Nephron progenitor cell (in vitro differentiated cells): ENCODE results near the gene DZIP1.

ENCODE experiments used
- DNase-seq: peaks from one replicate; pipeline ENCODE4 v3.0.0; 2021
- H3K27ac Mint-ChIP-seq: 2 replicates; pipeline ENCODE4 v1.8.0; 2021; ENCODE audit warnings: mild to moderate bottlenecking, moderate library complexity, mixed read lengths
- H3K27me3 Mint-ChIP-seq: 2 replicates; pipeline ENCODE4 v1.8.0; 2021; ENCODE audit warnings: mild to moderate bottlenecking, low read depth, mixed read lengths; ENCODE audit not compliant: poor library complexity
- H3K36me3 Mint-ChIP-seq: 2 replicates; pipeline ENCODE4 v1.8.0; 2021; ENCODE audit warnings: low read depth, mixed read lengths
- H3K4me1 Mint-ChIP-seq: 2 replicates; pipeline ENCODE4 v1.8.0; 2021; ENCODE audit warnings: mixed read lengths
- H3K4me3 Mint-ChIP-seq: 2 replicates; pipeline ENCODE4 v1.8.0; 2021; ENCODE audit warnings: mild to moderate bottlenecking, moderate library complexity, mixed read lengths
- H3K9me3 Mint-ChIP-seq: 2 replicates; pipeline ENCODE4 v1.8.0; 2021; ENCODE audit warnings: mild to moderate bottlenecking, moderate library complexity, mixed read lengths
- CTCF ChIP-seq: fragments of 200-600 bp; sonication (generic); IDR thresholded peaks from 2 replicates; pipeline ENCODE4 v1.5.0; 2021; ENCODE audit warnings: antibody characterized with exemption

DZIP1 gene

DNA sequence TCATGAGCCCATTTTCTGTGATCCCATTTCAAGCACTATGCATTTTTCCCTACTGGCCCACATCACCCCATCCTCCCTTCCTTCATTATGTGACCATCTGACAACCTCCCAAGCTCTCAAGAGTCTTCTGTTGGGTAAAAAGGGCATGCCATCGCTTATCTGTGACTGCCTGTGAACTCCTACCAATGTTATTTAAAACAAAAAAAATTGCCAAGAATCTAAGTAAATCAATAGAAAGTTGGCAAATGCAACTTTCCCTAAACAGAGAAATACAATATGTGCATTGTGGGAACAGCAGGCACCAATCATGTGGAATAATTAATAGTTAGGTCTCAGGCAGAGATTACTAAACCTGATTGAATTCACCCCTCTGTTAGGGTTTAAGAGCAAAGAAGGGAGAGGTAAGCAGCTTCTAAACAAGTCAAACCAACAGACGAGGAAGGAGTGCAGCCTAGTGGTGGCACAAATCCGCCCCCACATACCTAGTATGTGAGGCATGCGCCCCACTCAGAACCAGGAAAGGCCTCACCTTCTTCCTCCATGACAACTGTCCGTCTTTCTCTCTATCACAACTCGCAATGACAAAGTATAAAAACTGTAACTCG lies 29.8 kb downstream of the DZIP1 start:
- Mint-ChIP-seq H3K27ac (peak overlapping the region; percentile 86), H3K36me3 (peaks cover 88% of the 10 kb centered on the region), H3K9me3 (no peaks in the 10 kb centered on the region), H3K4me3 (no peak overlapping the region), H3K4me1 (no peaks in the 10 kb centered on the region), H3K27me3 (no peaks in the 10 kb centered on the region)
- TF ChIP-seq CTCF: no peak
- no peak for DNase-seq

DNA sequence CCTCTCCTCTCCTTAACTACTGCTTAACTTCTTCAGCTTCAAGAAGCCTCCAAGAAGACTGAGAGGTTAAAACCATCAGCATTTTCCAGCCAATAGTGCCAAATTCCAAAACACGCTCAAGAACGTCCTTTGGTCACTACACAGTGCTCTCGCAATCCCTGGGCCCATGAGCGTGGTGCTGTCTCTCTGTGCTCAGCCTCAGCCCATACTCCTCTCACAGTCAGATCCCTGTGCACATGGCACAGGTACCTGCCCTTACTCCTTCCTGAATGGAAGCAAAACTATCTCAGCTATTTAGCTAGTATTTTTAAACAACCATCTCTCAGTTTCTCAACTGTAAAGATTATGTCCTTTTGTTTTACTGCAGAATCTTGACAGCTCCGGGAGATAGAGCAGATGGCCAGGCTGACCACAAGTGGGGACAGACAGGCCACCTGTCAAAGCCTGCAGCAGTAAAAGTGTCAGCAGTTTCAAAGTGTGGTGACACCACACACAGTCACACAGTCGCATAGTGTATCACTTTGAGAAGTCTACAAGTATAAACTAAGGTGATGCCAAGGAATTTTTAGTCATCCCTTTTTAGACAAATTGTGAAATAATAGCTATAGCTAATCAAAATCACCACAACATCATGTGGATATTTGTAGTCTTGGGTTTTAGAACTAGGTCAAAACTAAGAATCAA lies 35.7 kb downstream of the DZIP1 start:
- no peak for DNase-seq
- no peak for TF ChIP-seq CTCF
- H3K4me3 Mint-ChIP-seq: no peak overlapping the region
- H3K27ac Mint-ChIP-seq: peak overlapping the region; percentile 23
- no peaks in the 10 kb centered on the region for H3K4me1 Mint-ChIP-seq
- no peaks in the 10 kb centered on the region for H3K27me3 Mint-ChIP-seq
- peaks cover 68% of the 10 kb centered on the region for H3K36me3 Mint-ChIP-seq
- H3K9me3 Mint-ChIP-seq: no peaks in the 10 kb centered on the region

GRCh38 chr13:95607366-95607765 lies 37.1 kb downstream of the DZIP1 start:
- Mint-ChIP-seq H3K27me3 (no peaks in the 10 kb centered on the region), H3K4me1 (no peaks in the 10 kb centered on the region), H3K27ac (no peak overlapping the region), H3K36me3 (peaks cover 62% of the 10 kb centered on the region), H3K4me3 (no peak overlapping the region), H3K9me3 (no peaks in the 10 kb centered on the region)
- DNase-seq: no peak
- no peak for TF ChIP-seq CTCF

DNA sequence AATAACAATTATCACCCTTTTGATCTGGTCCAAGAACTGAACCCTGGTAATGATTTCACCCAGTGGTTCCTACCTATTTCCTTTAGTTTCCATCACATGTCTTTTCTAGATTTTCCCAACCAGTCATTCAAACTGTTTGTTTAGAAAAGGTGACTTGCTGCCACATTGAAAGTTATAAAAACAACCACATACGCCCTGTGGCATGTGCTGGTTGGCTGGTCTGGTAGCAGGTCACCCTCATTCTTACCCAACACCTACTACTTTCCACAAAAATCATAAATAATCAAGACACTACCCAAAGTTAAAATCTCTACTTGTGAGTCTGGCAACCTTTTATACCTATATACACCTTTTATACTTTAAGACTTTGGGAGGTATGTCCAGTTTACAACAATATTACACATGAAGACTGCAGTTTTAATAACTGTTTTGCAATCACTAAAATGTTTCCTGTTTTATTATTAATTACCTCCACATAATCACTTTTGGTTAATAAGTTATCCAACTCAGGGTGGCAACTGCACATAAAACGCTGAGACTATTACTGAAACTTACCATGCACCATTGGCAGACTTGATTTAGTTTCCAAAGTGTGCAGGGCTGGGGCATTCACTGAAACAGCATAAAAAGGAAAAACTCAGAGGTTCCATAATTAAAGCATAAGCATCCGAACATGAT lies 38.9 kb downstream of the DZIP1 start:
- Mint-ChIP-seq H3K36me3 (peaks cover 55% of the 10 kb centered on the region), H3K4me1 (no peaks in the 10 kb centered on the region)

GRCh38 chr13:95604556-95604915 lies 40.0 kb downstream of the DZIP1 start:
- no peaks in the 10 kb centered on the region for H3K9me3 Mint-ChIP-seq
- H3K36me3 Mint-ChIP-seq: peaks cover 55% of the 10 kb centered on the region
- H3K27me3 Mint-ChIP-seq: no peaks in the 10 kb centered on the region
- H3K27ac Mint-ChIP-seq: no peak overlapping the region
- TF ChIP-seq CTCF: no peak
- no peaks in the 10 kb centered on the region for H3K4me1 Mint-ChIP-seq
- DNase-seq: no peak
- H3K4me3 Mint-ChIP-seq: no peak overlapping the region

More for the DNA sequence above, 38.9 kb downstream of the DZIP1 start:
- Mint-ChIP-seq H3K9me3 (no peaks in the 10 kb centered on the region), H3K27ac (no peak overlapping the region), H3K27me3 (no peaks in the 10 kb centered on the region), H3K4me3 (no peak overlapping the region)
- no peak for TF ChIP-seq CTCF
- no peak for DNase-seq
